ENCODE measurements around the gene CCDC191.

Gene CCDC191

DNA sequence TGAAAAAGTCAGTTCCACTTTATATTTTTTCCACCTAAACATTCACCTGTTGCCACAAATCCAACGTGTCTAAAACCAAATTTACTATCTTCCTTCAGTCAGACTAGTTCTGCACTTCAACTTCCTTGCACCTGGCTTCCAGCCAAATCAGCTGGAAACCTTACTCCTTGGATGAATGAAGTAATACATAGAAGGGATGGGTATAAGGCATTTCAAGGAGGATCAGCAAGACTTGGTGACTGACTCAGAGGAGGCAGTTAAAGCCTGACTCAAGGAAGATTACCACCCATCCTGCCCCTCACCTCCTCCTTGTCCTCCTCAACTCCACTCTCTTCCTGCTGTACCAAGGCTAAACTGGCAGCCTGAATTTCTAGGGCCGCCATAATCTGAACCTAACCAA, 37.3 kb upstream of the CCDC191 start:
- H3K79me2 ChIP-seq (ENCODE audit: control insufficient read depth, low read length), result no peaks in the 10 kb centered on the region
- no peak overlapping the region for H3K4me2 ChIP-seq (ENCODE audit: low read length)
- 0 out of 2 replicates have a peak, but pooled peaks cover 5% of the 10 kb centered on the region for H3K27me3 ChIP-seq (ENCODE audit: control insufficient read depth, low read length)
- H3K27ac ChIP-seq (ENCODE audit: low read depth, low read length), result no peak overlapping the region
- no peaks in the 10 kb centered on the region for H4K20me1 ChIP-seq (ENCODE audit: control insufficient read depth, insufficient read depth, low read depth, low read length)
- H3K9me2 ChIP-seq (replicated peaks; ENCODE audit: control insufficient read depth, low read length), result no peaks in the 10 kb centered on the region
- H3K4me1 ChIP-seq (ENCODE audit: control insufficient read depth, low read length), result no peaks in the 10 kb centered on the region
- H3K36me3 ChIP-seq (ENCODE audit: control insufficient read depth, low read length), result no peaks in the 10 kb centered on the region
- no peak overlapping the region for H3K4me3 ChIP-seq (ENCODE audit: low read length)
- no peak for TF ChIP-seq EZH2phosphoT487 (IDR thresholded peaks at IDR 0.05; ENCODE audit: borderline replicate concordance, low read length)
- TF ChIP-seq, protein P1, sequence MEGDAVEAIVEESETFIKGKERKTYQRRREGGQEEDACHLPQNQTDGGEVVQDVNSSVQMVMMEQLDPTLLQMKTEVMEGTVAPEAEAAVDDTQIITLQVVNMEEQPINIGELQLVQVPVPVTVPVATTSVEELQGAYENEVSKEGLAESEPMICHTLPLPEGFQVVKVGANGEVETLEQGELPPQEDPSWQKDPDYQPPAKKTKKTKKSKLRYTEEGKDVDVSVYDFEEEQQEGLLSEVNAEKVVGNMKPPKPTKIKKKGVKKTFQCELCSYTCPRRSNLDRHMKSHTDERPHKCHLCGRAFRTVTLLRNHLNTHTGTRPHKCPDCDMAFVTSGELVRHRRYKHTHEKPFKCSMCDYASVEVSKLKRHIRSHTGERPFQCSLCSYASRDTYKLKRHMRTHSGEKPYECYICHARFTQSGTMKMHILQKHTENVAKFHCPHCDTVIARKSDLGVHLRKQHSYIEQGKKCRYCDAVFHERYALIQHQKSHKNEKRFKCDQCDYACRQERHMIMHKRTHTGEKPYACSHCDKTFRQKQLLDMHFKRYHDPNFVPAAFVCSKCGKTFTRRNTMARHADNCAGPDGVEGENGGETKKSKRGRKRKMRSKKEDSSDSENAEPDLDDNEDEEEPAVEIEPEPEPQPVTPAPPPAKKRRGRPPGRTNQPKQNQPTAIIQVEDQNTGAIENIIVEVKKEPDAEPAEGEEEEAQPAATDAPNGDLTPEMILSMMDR (IDR thresholded peaks at IDR 0.05; ENCODE audit: low read depth, low read length, poor library complexity, severe bottlenecking), result no peak
- H3K9me3 ChIP-seq (ENCODE audit: control insufficient read depth, insufficient read depth, low read length), result no peaks in the 10 kb centered on the region
- no peaks in the 10 kb centered on the region for H3F3A ChIP-seq (ENCODE audit: control insufficient read depth, insufficient read depth)

DNA sequence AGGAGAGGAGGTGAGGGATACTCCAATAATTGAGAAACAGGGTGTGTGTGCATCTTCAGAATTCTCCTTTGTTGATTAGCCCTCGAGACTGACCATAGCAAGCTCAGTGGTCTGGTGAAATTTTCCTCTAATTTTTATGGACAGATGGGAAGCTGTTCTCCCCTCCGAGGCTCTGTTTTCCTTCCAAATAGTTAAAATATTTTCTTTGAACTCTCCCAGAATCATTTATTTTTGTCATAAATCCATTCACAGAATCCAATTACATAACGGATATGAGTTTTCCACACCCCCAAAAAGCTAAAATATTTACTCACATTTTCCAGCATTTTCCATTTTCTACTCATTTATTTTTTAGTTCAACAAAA, 36.7 kb upstream of the CCDC191 start:
- Histone ChIP-seq H3K27me3 (ENCODE audit: control insufficient read depth, low read length) (0 out of 2 replicates have a peak, but pooled peaks cover 5% of the 10 kb centered on the region), H3K4me1 (ENCODE audit: control insufficient read depth, low read length) (no peaks in the 10 kb centered on the region), H3K9me2 (replicated peaks; ENCODE audit: control insufficient read depth, low read length) (no peaks in the 10 kb centered on the region), H3K9me3 (ENCODE audit: control insufficient read depth, insufficient read depth, low read length) (no peaks in the 10 kb centered on the region), H3K4me3 (ENCODE audit: low read length) (no peak overlapping the region), H3K79me2 (ENCODE audit: control insufficient read depth, low read length) (no peaks in the 10 kb centered on the region), H4K20me1 (ENCODE audit: control insufficient read depth, insufficient read depth, low read depth, low read length) (no peaks in the 10 kb centered on the region), H3K27ac (ENCODE audit: low read depth, low read length) (no peak overlapping the region), H3K4me2 (ENCODE audit: low read length) (no peak overlapping the region), H3K36me3 (ENCODE audit: control insufficient read depth, low read length) (peaks cover 1% of the 10 kb centered on the region; the same call in 1 of the 2 replicates), H3F3A (ENCODE audit: control insufficient read depth, insufficient read depth) (no peaks in the 10 kb centered on the region)
- TF ChIP-seq, protein P1 (IDR thresholded peaks at IDR 0.05; ENCODE audit: low read depth, low read length, poor library complexity, severe bottlenecking), result no peak
- no peak for TF ChIP-seq EZH2phosphoT487 (IDR thresholded peaks at IDR 0.05; ENCODE audit: borderline replicate concordance, low read length)

DNA sequence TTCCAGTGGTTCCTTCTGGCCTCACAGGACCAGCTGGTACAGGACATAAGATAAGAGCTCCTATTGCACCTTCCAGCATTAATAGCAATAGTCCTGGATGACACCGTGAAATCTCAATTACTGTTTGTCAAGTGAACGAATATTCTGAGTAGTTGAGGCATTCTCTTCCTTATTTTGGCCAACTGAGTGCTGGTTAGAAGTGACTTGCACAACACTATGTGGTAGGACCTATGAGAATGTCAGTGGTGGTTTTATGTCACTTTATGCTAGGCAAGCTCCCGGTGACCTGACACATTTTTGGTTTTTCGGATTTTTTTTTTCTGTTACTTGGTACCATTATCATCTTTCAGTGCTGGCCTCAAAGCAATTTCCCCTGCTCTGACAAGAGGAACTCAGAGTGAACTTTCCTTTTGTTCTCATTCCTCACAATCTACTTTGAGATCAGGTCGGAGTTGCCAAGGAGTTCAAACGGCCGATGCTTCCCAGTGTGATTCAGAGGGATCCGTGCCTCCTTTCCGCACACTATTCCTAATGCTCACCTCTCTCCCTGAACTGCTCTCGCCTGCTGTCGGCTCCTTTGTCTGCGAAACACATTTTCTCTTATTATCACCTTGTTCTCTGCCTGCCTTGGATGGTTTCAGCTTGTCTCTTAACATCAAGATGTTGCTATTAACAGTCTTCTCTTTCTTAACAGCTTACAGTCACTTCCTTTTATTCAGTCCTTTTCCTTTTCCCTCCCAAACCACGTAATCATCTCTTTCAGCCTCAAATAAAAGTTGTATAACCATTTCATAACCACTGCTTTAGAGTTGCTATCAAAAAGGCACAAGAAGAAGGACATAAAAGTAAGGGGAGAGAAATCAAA, 36.1 kb upstream of the CCDC191 start:
- Histone ChIP-seq H3K79me2 (ENCODE audit: control insufficient read depth, low read length) (no peaks in the 10 kb centered on the region), H4K20me1 (ENCODE audit: control insufficient read depth, insufficient read depth, low read depth, low read length) (no peaks in the 10 kb centered on the region), H3K9me2 (replicated peaks; ENCODE audit: control insufficient read depth, low read length) (no peaks in the 10 kb centered on the region), H3F3A (ENCODE audit: control insufficient read depth, insufficient read depth) (no peaks in the 10 kb centered on the region), H3K36me3 (ENCODE audit: control insufficient read depth, low read length) (peaks cover 6% of the 10 kb centered on the region), H3K4me1 (ENCODE audit: control insufficient read depth, low read length) (no peaks in the 10 kb centered on the region), H3K27me3 (ENCODE audit: control insufficient read depth, low read length) (0 out of 2 replicates have a peak, but pooled peaks cover 5% of the 10 kb centered on the region), H3K27ac (ENCODE audit: low read depth, low read length) (no peak overlapping the region), H3K9me3 (ENCODE audit: control insufficient read depth, insufficient read depth, low read length) (no peaks in the 10 kb centered on the region), H3K4me3 (ENCODE audit: low read length) (no peak overlapping the region), H3K4me2 (ENCODE audit: low read length) (no peak overlapping the region)
- TF ChIP-seq, protein P1 (IDR thresholded peaks at IDR 0.05; ENCODE audit: low read depth, low read length, poor library complexity, severe bottlenecking), result no peak
- no peak for TF ChIP-seq EZH2phosphoT487 (IDR thresholded peaks at IDR 0.05; ENCODE audit: borderline replicate concordance, low read length)

Measured in DOHH2 (cell line).